NCI-H2196 (cell line): ENCODE results near the gene RAB2B.
"Not testable (repeated sequence)": the region's sequence is repeated elsewhere in the genome, so short reads cannot be mapped to it uniquely, and the experiment has no call there.

Experiments
- DNase-seq: peaks from one replicate; lab custom pipeline; 2025; ENCODE audit not compliant: unreplicated experiment; lab: John Stamatoyannopoulos, UW

RAB2B gene

GRCh38 chr14:21494902-21495762 lies 18.4 kb upstream of the RAB2B start:
- DNase-seq = no peak

- no peak for DNase-seq
These were observed 9.9 kb upstream of the RAB2B start for GRCh38 chr14:21486640-21487087.

- DNase-seq = peak; percentile 88
These were observed 235 bp downstream of the RAB2B start for GRCh38 chr14:21476523-21476924.

- DNase-seq = no peak
These were observed 814 bp downstream of the RAB2B start for GRCh38 chr14:21475767-21476522.

GRCh38 chr14:21467616-21468015 lies 9.1 kb downstream of the RAB2B start:
- no peak for DNase-seq

- peak; percentile 99 for DNase-seq
These were observed 20.7 kb downstream of the RAB2B start, which contains the start of gene CHD8 for GRCh38 chr14:21455912-21456667. Gene CHD8, minus strand, starts transcription at chr14:21456123. Its CDS starts 24,480 bp downstream, at chr14:21431643.

- DNase-seq = no peak
These were observed 21.2 kb downstream of the RAB2B start for GRCh38 chr14:21455592-21455911.

- no peak for DNase-seq
These were observed 21.8 kb downstream of the RAB2B start for GRCh38 chr14:21454843-21455544.

GRCh38 chr14:21449899-21450216 lies 26.9 kb downstream of the RAB2B start:
- DNase-seq = no peak

GRCh38 chr14:21442657-21443056 lies 34.1 kb downstream of the RAB2B start:
- not testable (repeated sequence) for DNase-seq

- DNase-seq = no peak
These were observed 35.9 kb downstream of the RAB2B start for GRCh38 chr14:21440859-21441258.

GRCh38 chr14:21437063-21437901 lies 39.5 kb downstream of the RAB2B start:
- peak; percentile 99 for DNase-seq

GRCh38 chr14:21436567-21437062 lies 40.1 kb downstream of the RAB2B start:
- DNase-seq = no peak

GRCh38 chr14:21431126-21431525 lies 45.6 kb downstream of the RAB2B start:
- no peak for DNase-seq

- peak; percentile 87 for DNase-seq
These were observed 47.8 kb downstream of the RAB2B start for GRCh38 chr14:21428930-21429329.

GRCh38 chr14:21426692-21427091 lies 50.1 kb downstream of the RAB2B start:
- no peak for DNase-seq

- no peak for DNase-seq
These were observed 57.2 kb downstream of the RAB2B start for GRCh38 chr14:21419528-21419927.

- no peak for DNase-seq
These were observed 61.4 kb downstream of the RAB2B start for GRCh38 chr14:21415329-21415728.

- DNase-seq = no peak
These were observed 62.6 kb downstream of the RAB2B start for GRCh38 chr14:21414137-21414631.
